Hematopoietic multipotent progenitor cell (in vitro differentiated cells): ENCODE measurements around the gene SLC39A6. TPM values are rescaled to one million over a fixed set of nuclear protein-coding genes. Genes with fewer than 3 reads are reported as not detected.
"Not testable (repeated sequence)": the region's sequence is repeated elsewhere in the genome, so short reads cannot be mapped to it uniquely, and the experiment has no call there.

Experiments
- DNase-seq, 3 donors: peaks; one replicate each; pipeline ENCODE4 v3.0.0-alpha.2; 2011 to 2015; ENCODE audit warnings: low read depth in 2 of 3, low spot score in 2 of 3
- total RNA-seq: library from RNA; depleted of rRNA; stranded (reverse); fragments of >200 nt; gene quantifications from one replicate; pipeline ENCODE4 v1.2.3, GENCODE V29; 2012

Gene SLC39A6
- total RNA-seq, 1 donor = 26.7 TPM

GRCh38 chr18:36101943-36102342, 27.2 kb downstream of the SLC39A6 start:
- no peak for DNase-seq

- no peak for DNase-seq
Measured at GRCh38 chr18:36099311-36099710, 29.8 kb downstream of the SLC39A6 start.

- no peak for DNase-seq
Measured at GRCh38 chr18:36096955-36097354, 32.2 kb downstream of the SLC39A6 start.

- DNase-seq = peak; percentile 6 to 77 (median 40)
Measured at GRCh38 chr18:36095936-36096519, 33.1 kb downstream of the SLC39A6 start.

GRCh38 chr18:36094431-36094830, 34.7 kb downstream of the SLC39A6 start:
- no peak for DNase-seq

- DNase-seq = not testable (repeated sequence)
Measured at GRCh38 chr18:36092116-36092515, 37.0 kb downstream of the SLC39A6 start.

GRCh38 chr18:36089001-36089400, 40.1 kb downstream of the SLC39A6 start:
- no peak for DNase-seq

GRCh38 chr18:36088256-36088655, 40.9 kb downstream of the SLC39A6 start:
- DNase-seq = no peak

GRCh38 chr18:36086186-36086585, 43.0 kb downstream of the SLC39A6 start:
- no peak for DNase-seq

GRCh38 chr18:36085195-36085594, 43.9 kb downstream of the SLC39A6 start:
- no peak for DNase-seq

- DNase-seq = no peak
Measured at GRCh38 chr18:36083729-36084128, 45.4 kb downstream of the SLC39A6 start.

- DNase-seq = not testable (repeated sequence)
Measured at GRCh38 chr18:36081118-36081517, 48.0 kb downstream of the SLC39A6 start.

GRCh38 chr18:36078751-36079529, 50.2 kb downstream of the SLC39A6 start:
- no peak for DNase-seq

- DNase-seq = not testable (repeated sequence)
Measured at GRCh38 chr18:36077764-36078163, 51.4 kb downstream of the SLC39A6 start.

GRCh38 chr18:36075862-36076587, 53.1 kb downstream of the SLC39A6 start:
- DNase-seq = no peak

- DNase-seq = no peak
Measured at GRCh38 chr18:36074435-36074834, 54.7 kb downstream of the SLC39A6 start.

GRCh38 chr18:36073676-36074075, 55.5 kb downstream of the SLC39A6 start:
- no peak for DNase-seq

GRCh38 chr18:36072406-36072805, 56.7 kb downstream of the SLC39A6 start:
- not testable (repeated sequence) for DNase-seq

- DNase-seq = peak; percentile 85 to 97 (median 96)
Measured at GRCh38 chr18:36067055-36067957, 61.8 kb downstream of the SLC39A6 start, which contains the start of gene RPRD1A. RPRD1A (minus strand) TSS chr18:36067559; CDS start chr18:36067404, 155 bp downstream.

GRCh38 chr18:36066686-36067054, 62.5 kb downstream of the SLC39A6 start:
- DNase-seq = no peak
